Right atrium auricular region (tissue), 2 donors: Measurements from ENCODE around the gene RFTN1. TPM values are rescaled to one million over a fixed set of nuclear protein-coding genes. Genes with fewer than 3 reads are reported as not detected.

ENCODE experiments used
- DNase-seq: peaks from one replicate; pipeline ENCODE4 v3.0.0-alpha.2; 2019; ENCODE audit warnings: low spot score
- H3K27ac ChIP-seq, 2 donors: fragments of 200-600 bp; sonication (generic); 1 replicate in 1 of 2; 2 replicates in 1 of 2; pipeline ENCODE4 v1.5.1; 2016 to 2019
- H3K27me3 ChIP-seq, 2 donors: fragments of 200-600 bp; sonication (generic); one replicate each; pipeline versions ENCODE4 v1.5.1 to v1.6.0; 2017 to 2019
- H3K36me3 ChIP-seq: fragments of 200-600 bp; sonication (generic); one replicate; pipeline ENCODE4 v1.5.1; 2016
- H3K4me1 ChIP-seq, 2 donors: fragments of 200-600 bp; sonication (generic); one replicate each; pipeline versions ENCODE4 v1.5.1 to v1.6.0; 2017 to 2019
- H3K4me3 ChIP-seq, 2 donors: fragments of 200-600 bp; sonication (generic); 1 replicate in 1 of 2; 2 replicates in 1 of 2; pipeline ENCODE4 v1.5.1; 2017 to 2019; ENCODE audit warnings: mild to moderate bottlenecking in 1 of 2, moderate library complexity in 1 of 2
- H3K9me3 ChIP-seq, 2 donors: fragments of 200-600 bp; sonication (generic); one replicate each; pipeline ENCODE4 v1.5.1; 2019
- total RNA-seq, 2 donors: library from RNA; depleted of rRNA; stranded (reverse); fragments of >200 nt; gene quantifications; one replicate each; pipeline ENCODE4 v1.1.0, GENCODE V29; 2016
- TF ChIP-seq, protein P1 (sequence below), 2 donors: fragments of 200-600 bp; sonication (generic); IDR thresholded peaks; one replicate each; pipeline ENCODE4 v1.5.1; 2019; ENCODE audit warnings: antibody characterized with exemption in 2 of 2

The RFTN1 gene
- total RNA-seq, 2 donors from 2014 or later = 15.9 to 33.6 TPM

DNA sequence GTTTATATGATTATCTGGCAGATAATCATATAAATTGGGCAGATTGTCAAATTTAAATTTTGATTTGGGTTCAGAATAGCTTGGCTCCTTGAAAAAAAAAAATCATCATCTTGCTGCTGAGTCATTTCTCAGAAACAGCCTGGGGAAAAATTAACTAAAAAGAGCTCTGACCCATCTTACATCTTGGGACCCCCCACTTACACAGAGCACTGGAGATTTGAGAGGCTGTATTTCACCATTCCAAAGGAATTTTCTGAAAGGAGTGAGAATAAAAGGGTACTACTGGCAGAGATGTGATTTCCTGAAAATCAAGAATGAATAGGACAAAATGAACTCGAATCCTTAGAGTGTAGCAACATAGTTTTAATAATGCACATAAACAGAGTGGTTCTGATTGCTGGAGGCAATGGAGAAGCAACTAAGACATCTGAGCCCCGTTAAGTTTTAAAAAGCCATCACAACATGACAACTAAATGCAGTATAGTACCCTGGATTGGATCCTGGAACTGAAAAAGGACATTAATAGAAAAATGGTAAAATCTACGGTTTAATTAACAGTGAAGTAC lies 97.5 kb downstream of the RFTN1 start:
- Histone ChIP-seq H3K4me1 (peaks cover 0 to 34% of the 10 kb centered on the region in 2 donors), H3K36me3 (no peaks in the 10 kb centered on the region), H3K27me3 (no peaks in the 10 kb centered on the region), H3K9me3 (no peaks in the 10 kb centered on the region), H3K4me3 (no peak overlapping the region), H3K27ac (no peak overlapping the region)
- TF ChIP-seq, protein P1, sequence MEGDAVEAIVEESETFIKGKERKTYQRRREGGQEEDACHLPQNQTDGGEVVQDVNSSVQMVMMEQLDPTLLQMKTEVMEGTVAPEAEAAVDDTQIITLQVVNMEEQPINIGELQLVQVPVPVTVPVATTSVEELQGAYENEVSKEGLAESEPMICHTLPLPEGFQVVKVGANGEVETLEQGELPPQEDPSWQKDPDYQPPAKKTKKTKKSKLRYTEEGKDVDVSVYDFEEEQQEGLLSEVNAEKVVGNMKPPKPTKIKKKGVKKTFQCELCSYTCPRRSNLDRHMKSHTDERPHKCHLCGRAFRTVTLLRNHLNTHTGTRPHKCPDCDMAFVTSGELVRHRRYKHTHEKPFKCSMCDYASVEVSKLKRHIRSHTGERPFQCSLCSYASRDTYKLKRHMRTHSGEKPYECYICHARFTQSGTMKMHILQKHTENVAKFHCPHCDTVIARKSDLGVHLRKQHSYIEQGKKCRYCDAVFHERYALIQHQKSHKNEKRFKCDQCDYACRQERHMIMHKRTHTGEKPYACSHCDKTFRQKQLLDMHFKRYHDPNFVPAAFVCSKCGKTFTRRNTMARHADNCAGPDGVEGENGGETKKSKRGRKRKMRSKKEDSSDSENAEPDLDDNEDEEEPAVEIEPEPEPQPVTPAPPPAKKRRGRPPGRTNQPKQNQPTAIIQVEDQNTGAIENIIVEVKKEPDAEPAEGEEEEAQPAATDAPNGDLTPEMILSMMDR (IDR thresholded peaks at IDR 0.05) = no peak
- DNase-seq = no peak

- TF ChIP-seq, protein P1 (IDR thresholded peaks at IDR 0.05) = no peak
- no peaks in the 10 kb centered on the region for H3K9me3 ChIP-seq
- peaks cover 3% of the 10 kb centered on the region for H3K36me3 ChIP-seq
These were observed 100.2 kb downstream of the RFTN1 start for GRCh38 chr3:16413321-16413720.

DNA sequence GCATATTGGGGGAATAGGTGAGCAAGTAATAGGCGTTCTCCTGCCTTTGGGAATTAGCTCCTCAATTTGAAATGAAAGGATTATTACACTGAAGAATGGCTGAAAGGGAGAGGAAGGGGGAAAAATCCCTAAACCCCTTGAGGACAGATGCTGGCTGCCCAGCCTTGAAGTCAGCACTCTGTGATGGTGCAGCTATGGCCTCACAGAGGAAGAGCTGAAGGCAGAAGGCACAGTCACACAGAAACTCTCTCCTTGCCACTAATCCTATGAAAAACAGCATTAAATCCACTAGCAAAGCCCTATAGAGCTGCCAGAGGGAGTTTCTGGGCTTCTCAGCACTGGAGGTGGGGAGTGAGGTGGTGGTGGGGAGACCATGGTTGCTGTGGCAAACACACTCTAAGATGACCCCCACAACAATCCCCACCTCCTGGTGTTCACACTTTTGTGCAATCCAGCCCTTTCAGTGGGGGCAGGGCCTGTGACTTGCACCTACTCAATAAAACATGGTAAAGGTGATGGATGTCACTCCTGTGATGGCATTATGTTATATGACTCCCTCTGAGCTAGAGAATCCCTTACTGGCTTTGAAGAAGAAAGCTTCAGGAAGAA lies 101.2 kb downstream of the RFTN1 start:
- Histone ChIP-seq H3K4me1 (peaks cover 0 to 16% of the 10 kb centered on the region in 2 donors), H3K36me3 (peaks cover 3% of the 10 kb centered on the region), H3K9me3 (no peaks in the 10 kb centered on the region), H3K4me3 (no peak overlapping the region), H3K27me3 (no peaks in the 10 kb centered on the region), H3K27ac (no peak overlapping the region)
- TF ChIP-seq, protein P1 (IDR thresholded peaks at IDR 0.05) = no peak
- DNase-seq = no peak

More at GRCh38 chr3:16413321-16413720, 100.2 kb downstream of the RFTN1 start:
- Histone ChIP-seq H3K4me1 (peaks cover 0 to 24% of the 10 kb centered on the region in 2 donors), H3K27ac (no peak overlapping the region), H3K27me3 (no peaks in the 10 kb centered on the region), H3K4me3 (no peak overlapping the region)
- no peak for DNase-seq

DNA sequence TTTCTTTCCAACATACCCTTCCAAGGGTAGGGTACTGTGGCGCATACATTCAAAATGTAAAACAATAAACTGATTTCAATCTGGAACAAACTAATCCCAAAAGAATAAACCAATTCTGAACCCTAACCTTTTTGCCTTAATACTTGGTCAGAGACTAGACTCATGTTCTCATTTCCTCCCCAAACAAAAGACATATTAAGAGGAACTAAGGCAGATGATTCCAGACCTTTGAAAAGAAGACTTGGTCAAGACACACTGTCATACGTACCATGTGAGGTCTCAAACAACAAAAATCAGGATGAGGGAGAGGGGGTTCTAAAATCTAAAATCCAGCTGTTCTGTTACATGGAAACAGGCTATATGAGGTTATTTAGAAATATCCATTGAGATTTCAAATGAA lies 102.1 kb downstream of the RFTN1 start:
- Histone ChIP-seq H3K4me3 (no peak overlapping the region), H3K9me3 (no peaks in the 10 kb centered on the region), H3K4me1 (peaks cover 0 to 16% of the 10 kb centered on the region in 2 donors), H3K27ac (no peak overlapping the region), H3K27me3 (no peaks in the 10 kb centered on the region), H3K36me3 (peaks cover 3% of the 10 kb centered on the region)
- TF ChIP-seq, protein P1 (IDR thresholded peaks at IDR 0.05) = no peak
- no peak for DNase-seq

- H3K27ac ChIP-seq = no peak overlapping the region
- no peaks in the 10 kb centered on the region for H3K27me3 ChIP-seq
These were observed 102.8 kb downstream of the RFTN1 start for GRCh38 chr3:16410659-16411058.

More at GRCh38 chr3:16410659-16411058, 102.8 kb downstream of the RFTN1 start:
- TF ChIP-seq, protein P1 (IDR thresholded peaks at IDR 0.05) = no peak
- no peak overlapping the region for H3K4me3 ChIP-seq
- H3K9me3 ChIP-seq = no peaks in the 10 kb centered on the region
- H3K36me3 ChIP-seq = peaks cover 3% of the 10 kb centered on the region
- H3K4me1 ChIP-seq = peaks cover 0 to 16% of the 10 kb centered on the region in 2 donors
- no peak for DNase-seq
